ENCODE measurements around the gene ZNF280A.

GRCh38 chr22:22486132-22486899, 33.8 kb downstream of the ZNF280A start:
- no peak for TF ChIP-seq CTCF (IDR thresholded peaks at IDR 0.05)
- no peak for TF ChIP-seq POLR2AphosphoS5 (IDR thresholded peaks at IDR 0.05; ENCODE audit: low read depth, low read length)
- no peak for TF ChIP-seq REST (IDR thresholded peaks at IDR 0.05; ENCODE audit: insufficient read depth in 1 of 2, low read depth in 2 of 2, low read length in 1 of 2)
- no peak for TF ChIP-seq SIN3A (IDR thresholded peaks at IDR 0.05; ENCODE audit: borderline replicate concordance, insufficient read depth, low read depth, low read length)
- no peak for TF ChIP-seq TCF7L2 (IDR thresholded peaks at IDR 0.05; ENCODE audit: low read depth, low read length)

Data from Panc1 (cell line).